NCI-H82 (cell line): ENCODE results near the gene KRT78.

ENCODE experiments used
- DNase-seq: peaks from one replicate; lab custom pipeline; 2025; lab: John Stamatoyannopoulos, UW

KRT78 gene

DNA sequence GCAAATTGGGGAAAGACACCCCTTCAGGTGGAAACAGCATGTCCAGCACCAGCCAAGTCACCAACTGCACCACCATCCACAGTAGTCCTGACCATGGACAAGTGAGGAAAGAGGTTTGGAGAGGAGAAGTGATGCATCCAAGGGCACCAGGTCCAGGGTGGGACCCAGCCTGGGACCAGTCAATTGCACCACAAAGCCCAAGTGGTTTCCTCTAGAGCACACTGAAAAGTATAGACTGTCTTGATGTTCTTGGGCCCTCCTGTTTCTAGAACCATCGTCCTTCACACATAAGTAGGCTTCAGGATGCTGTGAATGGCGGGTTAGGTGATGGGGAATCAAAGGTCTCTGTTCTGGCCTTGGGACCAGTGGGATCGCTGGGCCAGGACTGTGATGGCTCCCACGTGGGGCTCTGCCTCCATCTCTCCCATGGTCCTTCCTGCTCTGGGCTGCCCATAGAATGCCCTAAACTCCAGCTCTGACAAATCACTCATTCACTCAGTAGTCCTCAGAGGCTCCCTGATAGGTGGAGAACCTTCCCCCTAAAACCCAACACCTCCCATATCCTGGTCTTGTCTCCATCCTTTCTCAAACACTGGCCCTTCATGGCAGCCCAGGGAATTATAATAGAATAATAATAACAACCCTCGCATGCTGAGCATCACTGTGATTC, 23.9 kb downstream of the KRT78 start:
- no peak for DNase-seq

- DNase-seq, result no peak
Observed at GRCh38 chr12:52823761-52824450, 24.9 kb downstream of the KRT78 start.

- DNase-seq, result no peak
Observed at GRCh38 chr12:52822771-52823510, 25.9 kb downstream of the KRT78 start.

GRCh38 chr12:52821826-52822660, 26.8 kb downstream of the KRT78 start:
- DNase-seq, result no peak

DNA sequence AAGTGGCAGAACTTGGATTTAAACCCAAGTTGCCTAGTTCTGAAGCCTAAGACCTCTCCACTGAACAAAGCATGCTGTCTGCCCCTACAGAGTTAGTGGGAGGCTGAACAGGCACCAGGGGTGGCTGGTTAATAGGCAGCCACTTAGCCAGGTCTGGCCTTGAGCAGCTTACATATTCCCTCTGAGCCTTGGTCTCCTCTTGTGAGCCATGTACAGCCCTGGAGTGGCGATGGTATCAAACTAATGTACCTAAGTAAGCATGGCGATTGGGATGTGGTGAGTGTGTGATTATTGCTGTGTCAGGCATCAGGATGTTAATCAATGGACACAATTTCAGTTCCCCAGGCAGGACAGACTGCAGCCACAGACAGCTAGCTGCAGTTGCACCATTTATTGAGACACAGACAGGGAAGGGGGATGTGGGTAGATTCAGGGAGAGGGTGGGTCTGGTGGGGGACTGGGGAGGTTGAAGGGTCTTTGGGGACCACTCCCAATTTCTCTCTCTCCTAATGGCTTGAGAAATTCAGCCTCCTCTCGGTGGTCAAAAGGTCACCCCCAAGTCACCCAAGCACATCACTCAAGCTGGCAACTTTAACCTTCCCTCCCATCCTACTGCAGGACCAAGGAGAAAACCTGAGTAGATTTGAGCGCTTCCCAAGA, 27.6 kb downstream of the KRT78 start:
- no peak for DNase-seq

- no peak for DNase-seq
Observed at GRCh38 chr12:52820521-52820920, 28.3 kb downstream of the KRT78 start.

GRCh38 chr12:52819731-52820510, 28.9 kb downstream of the KRT78 start:
- no peak for DNase-seq

GRCh38 chr12:52818887-52819420, 29.8 kb downstream of the KRT78 start:
- no peak for DNase-seq

DNA sequence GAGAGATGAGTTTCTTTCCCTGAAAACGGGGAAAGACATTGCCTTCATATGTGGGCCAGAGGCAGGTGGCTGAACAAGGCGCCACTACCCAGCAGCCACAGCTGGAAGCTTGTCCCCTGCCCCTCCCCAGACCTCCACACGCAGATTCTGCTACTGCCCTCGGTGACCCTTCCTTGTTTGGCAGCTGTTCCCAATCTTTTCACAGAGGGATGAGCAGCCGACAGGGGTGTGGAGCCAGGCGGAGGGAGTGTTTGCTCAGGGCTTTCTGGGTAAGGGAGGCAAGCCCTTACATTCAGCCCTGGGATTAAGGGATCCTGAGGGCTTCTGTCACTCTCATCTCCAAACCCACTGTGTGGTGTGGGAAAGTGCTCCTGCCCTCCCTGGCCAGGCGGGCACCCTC, 30.4 kb downstream of the KRT78 start:
- peak; percentile 82 for DNase-seq

DNA sequence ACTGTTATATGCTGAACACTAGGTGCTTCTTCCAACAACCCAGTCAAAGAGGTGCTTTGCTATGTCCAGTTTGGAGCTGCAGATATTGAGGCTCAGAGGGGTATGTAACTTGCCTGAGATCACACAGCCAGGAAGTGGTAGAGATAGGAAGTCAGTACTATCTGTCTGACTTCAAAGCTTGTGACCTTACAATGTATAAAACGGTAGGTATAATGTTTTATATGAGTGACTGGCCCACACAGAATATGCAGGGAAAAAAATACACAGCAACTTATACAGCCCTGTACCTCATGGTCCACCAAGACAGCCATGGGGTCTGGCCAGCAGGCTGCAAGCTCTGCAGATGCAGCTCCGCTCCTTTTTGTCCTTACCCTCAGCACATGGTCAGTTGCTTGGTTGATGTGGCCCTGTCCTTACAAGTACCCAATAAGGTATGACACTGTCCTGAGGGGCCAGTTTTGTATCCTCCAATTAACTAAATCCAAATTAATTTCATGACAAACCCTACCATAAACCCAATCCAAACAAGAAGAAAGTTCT, 31.0 kb downstream of the KRT78 start:
- no peak for DNase-seq

DNA sequence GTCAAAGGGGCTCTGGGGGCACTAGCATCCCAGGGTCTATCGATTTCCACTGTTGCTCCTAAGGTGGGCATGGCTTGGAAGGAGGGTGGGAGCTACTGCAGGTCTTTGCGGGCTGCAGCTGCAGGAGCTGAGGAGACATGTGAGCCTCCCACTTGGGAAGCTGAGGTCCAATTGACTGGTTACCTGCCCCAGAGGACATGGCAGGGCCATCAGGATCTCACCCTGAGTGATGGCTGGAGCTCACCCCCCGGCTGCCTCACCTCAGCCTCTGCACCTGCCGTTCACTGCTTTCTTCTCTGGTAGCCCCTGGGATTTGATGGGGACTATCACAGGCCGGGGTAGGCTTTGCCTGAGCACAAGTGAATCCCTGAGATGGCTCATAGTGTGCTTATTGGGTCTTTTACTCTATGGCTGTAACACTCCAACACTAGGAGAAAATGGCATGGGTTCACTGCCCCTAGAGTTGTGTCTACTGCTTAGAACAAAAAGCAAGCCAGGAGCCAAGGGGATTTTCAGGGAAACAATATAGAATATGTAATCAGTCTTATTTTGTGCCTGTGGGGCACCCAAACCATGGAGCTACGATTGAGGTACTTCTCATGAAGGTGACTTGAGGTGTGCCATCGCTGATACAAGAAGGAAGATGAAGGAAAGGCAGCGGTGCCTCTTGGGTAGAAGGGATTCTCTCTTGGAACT, 31.6 kb downstream of the KRT78 start:
- DNase-seq, result no peak

DNA sequence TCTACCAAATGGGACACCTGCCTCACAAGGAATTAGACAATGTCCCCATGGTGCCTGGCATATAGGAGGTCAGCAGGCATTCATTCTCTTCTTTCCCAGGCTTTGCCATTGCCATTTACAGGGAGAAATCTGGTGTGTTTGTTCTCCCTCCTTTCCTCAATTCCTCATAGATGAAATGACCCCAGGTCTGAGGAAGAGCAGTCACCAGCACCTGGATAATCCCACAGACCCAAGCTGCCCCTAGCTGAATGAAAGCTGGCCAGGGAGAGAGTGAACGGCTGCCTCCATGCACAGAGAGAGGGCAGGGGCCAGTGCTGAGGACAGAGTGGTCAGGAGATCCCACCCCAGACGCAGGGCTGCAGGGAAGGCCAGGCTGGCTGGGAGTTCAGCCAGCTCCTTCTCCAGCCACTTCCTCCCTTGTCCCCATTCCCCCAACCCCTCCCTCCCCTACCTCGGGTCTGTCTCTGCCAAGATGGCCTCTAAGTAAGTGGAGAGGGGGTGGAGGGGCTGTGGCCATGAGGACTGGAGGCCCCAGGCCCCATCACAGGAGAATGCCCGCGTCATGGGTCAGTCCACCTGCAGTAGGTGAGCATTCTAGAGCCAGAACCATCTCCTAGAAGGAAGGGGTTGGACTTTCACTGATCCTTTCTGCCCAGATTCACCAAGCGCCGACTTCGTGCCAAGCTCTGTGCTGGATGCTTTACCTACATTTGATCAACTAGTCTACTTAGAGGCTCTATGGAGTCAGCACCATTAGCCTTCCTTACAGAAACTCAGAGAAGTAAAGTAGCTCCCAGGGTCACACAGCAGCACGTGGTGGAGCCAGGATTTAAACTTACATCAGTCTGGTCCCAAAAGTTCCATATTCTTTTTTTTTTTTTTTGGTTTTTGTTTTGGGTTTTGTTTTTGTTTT, 32.9 kb downstream of the KRT78 start:
- DNase-seq, result no peak

DNA sequence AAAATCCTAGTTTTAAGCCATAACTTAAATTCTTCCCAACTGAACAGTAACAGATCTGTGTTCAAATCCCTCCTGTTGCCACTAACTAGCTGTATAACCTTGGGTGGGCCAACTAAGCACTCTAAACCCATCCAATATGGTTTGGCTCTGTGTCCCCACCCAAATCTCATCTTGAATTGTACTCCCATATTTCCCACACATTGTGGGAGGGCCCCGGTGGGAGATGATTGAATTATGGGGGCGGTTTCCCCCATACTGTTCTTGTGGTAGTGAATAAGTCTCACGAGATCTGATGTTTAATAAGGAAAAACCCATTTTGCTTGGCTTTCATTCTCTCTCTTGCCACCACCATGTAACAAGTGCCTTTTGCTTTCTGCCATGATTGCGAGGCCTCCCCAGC, 33.6 kb downstream of the KRT78 start:
- DNase-seq, result no peak

GRCh38 chr12:52814710-52815155, 34.1 kb downstream of the KRT78 start:
- no peak for DNase-seq

GRCh38 chr12:52813885-52814709, 34.7 kb downstream of the KRT78 start, which contains the start of gene KRT4:
KRT4 (minus strand) TSS chr12:52814116; CDS start chr12:52814058, 58 bp downstream.
- DNase-seq, result no peak

- no peak for DNase-seq
Observed at GRCh38 chr12:52813203-52813819, 35.5 kb downstream of the KRT78 start.

DNA sequence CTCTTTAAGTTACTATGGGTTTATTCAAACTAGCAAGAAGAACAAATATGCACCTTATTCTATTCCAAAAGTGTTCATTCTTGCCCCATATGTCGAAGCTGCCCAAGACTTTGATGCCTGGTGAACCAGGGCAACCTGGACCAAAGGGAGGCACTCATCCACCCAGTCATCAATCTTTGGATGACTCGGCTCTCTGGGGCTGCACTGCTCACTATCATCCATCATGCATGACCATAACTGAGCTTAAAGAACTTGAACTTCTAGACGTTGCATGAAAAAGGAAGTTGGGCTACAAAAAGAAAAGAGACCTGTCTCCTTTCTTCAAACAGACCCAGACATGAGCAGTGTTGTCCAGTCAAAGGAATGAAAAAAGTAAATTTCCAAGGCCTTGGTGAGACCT, 36.0 kb downstream of the KRT78 start:
- DNase-seq, result no peak
